Inflammatory macrophage treated with lipopolysaccharide for 4 hours (primary cell): ENCODE results near the gene PKNOX2.

Source experiments
- DNase-seq: peaks from one replicate; pipeline ENCODE4 v3.0.0-alpha.2; 2020

The PKNOX2 gene, protein sequence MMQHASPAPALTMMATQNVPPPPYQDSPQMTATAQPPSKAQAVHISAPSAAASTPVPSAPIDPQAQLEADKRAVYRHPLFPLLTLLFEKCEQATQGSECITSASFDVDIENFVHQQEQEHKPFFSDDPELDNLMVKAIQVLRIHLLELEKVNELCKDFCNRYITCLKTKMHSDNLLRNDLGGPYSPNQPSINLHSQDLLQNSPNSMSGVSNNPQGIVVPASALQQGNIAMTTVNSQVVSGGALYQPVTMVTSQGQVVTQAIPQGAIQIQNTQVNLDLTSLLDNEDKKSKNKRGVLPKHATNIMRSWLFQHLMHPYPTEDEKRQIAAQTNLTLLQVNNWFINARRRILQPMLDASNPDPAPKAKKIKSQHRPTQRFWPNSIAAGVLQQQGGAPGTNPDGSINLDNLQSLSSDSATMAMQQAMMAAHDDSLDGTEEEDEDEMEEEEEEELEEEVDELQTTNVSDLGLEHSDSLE

GRCh38 chr11:125164422-125165110 lies at the start of gene PKNOX2:
TSS of gene PKNOX2 (plus strand) at chr11:125164751. CDS start at chr11:125351306, 186,555 bp downstream.
- peak; percentile 33 for DNase-seq

DNA sequence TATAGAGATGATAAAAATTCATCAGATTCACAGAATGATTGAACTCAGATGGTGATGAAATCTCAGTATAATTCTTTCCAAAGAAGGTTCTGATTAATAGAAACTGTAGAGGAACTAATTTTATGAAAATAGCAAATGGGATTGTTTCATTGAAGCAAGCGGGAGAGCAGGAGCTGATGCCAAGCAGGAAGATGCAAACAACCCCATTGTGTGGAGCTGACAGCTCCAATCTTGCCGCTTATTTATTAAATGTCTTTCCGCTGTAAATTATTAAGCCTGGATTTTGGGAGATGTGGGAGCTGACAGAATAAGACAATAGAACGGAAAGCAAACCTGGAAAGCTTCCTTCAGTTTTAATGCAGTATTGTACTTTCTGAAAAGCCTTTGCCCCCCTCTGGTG lies 47.1 kb upstream of the PKNOX2 start:
- no peak for DNase-seq

DNA sequence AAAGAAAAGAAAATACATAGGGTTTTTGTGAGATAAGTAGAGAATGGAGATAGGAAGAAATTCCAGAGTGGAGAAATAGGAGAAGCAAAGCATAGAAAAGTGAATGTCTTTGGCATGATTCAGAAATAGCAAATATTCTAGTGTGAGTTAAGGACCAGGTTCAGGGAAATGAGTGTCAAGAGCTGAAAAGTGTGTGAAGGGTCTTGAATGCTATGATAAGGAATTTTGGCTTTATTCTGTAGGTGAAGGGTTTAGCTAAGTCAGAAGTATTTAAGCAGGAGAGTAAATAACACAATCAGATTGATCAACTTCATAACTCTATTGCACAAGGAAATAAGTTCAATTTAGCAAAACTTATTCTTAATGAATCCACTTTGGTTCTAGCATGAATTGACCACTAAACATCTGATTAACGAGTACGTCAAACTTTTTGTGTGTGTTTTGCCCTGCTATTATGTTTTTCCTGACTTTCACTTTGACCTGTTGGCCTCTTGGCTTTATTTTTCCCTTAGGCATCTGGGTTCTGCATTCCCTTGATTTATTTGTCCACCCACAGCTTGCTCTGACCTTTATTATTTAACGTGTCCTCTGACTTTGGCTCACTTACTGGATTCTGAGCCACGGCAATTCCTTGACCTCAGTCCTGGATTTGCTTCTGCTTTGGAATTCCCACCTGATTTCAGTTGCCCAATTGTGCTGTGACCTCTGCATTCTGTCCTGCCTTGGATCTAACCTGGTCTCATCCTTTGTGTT lies 41.2 kb upstream of the PKNOX2 start:
- DNase-seq, result no peak

DNA sequence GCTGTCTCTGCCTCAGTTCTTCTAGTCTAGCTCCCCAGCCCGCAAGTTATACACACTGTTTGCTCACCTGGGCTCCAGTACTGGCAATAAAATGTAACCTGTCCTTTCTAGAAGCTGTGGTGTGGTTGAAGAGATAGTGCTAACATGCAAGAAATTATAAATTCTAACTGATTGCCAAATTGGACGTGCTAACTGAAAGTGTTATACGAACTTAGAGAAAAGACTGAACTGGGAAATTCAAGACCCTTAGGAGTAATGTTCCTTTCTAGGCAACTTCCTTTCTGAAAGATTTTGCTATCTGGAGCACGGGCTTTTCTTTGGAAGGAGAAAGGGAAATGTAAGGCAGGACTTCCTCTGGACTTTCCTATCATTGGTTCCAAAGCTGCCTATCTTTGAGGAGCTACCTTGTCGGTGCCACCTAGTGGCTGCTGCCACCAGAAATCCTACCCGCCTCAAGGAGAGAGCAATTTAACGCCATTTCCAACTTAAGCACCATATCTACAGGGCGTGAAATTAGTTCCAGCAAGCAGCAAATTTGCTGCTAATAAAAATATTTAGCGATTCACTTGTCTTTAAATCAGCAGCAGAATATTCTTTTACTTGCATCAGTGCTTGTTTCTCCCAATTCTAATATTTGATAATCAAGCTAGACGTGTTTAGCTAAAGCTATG lies 40.5 kb upstream of the PKNOX2 start:
- peak; percentile 60 for DNase-seq

DNA sequence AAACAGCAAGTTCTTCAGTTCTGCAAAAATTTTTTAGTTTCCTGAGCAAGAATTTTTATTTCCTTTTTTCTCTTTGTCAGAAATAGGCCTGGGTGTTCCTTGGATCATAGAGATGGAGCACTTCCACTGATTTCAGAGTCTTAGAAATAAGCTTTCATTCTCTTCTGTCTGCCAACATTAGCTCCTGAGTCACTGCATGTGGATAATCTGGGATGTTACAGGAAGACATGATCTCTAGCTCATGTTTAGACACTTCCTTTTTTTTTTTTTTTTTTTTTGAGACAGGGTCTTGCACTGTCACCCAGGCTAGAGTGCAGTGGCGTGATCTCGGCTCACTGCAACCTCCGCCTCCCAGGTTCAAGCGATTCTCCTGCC lies 39.9 kb upstream of the PKNOX2 start:
- DNase-seq, result peak; percentile 55

DNA sequence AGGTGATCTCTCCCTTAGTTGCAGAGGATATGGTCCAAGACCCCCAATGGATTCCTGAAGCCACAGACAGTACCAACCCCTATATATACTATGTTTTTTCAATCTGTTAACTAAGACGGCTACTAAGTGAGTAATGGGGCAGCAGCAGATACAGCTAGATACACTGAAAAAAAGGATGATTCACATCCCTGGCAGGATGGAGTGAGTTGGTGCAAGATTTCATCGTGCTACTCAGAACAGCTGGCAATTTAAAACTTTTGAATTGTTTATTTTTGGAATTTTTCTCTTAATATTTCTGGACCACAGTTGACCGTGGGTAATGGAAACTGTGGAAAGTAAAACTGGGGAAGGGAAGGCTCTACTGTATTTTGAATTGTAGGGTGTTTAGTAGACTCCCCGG lies 36.1 kb upstream of the PKNOX2 start:
- DNase-seq, result no peak

DNA sequence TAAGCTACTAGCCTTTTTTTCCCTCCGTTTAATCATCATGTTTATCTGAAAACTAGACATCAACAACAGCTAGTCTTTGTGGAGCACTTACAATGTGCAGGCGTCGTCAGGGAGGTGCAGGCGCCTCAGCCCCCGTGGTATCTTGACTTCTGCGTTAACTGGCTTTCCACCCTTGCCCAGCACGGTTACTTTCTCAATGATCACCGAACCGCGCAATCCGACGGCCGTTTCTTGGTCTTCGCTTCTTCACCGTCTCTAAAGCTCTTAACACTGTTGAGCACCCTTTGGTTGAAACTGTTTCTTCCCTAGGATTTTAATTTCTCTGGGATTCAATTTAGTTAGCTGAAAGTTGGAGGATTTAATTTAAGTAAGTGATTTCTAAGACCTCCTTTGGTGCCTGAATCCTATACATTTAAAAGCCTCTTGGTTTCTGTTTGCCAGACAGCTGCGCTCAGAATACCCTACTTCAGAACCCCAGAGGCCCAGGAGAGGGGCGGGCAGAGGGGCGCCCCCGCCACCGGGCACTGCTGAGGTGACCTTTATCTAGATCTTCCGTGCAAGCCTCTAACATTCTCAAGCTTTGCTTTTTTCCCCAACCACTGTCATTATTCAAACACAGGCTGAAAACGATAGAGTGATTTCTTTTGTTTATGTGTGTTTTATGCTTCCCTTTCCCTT lies 35.1 kb upstream of the PKNOX2 start:
- DNase-seq, result no peak

GRCh38 chr11:125132071-125132470 lies 32.5 kb upstream of the PKNOX2 start:
- no peak for DNase-seq

GRCh38 chr11:125132596-125132995 lies 32.0 kb upstream of the PKNOX2 start:
- no peak for DNase-seq

DNA sequence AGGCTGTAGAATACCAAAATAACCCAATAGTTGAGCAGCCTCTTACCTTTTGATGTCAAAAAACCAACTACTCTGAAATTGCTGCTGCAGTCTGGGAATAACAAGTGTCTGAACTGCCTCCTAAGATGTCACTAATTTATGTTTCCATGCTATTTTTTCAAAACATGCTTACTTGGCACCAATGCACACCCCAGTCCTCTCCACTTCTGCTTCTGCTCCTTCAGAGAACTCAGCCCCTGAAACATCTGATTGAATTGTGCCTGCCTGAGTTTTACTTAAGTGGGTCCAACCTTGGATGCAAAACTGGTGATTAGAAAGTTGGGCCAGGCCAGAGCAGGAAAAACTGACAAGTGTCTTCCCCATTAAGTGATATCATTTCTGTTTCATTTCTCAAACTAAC lies 28.6 kb upstream of the PKNOX2 start:
- DNase-seq, result no peak

GRCh38 chr11:125138966-125139365 lies 25.6 kb upstream of the PKNOX2 start:
- DNase-seq, result no peak

DNA sequence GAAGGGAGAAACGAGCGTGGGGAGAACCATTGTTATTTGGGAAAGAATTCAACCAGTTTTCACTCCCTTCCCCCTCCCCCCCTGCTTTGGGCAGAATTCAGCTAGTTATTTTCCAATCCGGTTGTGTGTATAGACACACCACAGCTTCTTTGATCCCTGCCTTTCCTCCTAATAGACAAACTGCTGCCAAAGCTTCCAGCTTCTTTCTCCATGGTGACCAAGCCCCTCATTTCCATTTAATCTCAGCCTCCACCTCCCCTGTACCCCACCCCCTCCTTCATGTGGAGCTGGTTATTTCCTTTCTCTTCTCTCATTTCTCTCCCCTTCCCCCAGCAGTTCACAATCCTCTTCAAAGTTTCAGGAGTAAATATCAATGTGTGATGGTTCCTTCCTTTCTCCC lies 24.8 kb upstream of the PKNOX2 start:
- no peak for DNase-seq

DNA sequence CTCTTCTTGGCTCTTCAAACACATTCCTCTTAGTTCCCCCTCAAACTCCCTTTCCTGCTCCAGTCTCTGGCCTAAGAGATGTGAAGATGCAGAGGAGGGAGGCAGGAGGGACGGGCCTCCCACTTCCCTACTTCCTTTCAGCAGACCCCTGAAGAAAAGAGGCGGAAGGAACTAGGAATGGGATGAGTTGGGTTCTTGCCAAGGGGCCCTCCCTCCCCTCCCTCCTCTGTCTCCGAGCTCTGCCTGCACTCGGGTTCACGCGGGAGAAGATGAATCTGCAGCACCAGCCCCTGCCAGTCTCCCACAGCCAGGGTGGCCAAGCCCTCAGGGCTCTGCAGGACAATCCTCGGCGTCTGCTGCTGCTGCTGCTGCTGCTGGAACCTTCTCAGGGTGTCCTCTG lies 24.3 kb upstream of the PKNOX2 start:
- DNase-seq, result no peak

GRCh38 chr11:125141178-125141577 lies 23.4 kb upstream of the PKNOX2 start:
- DNase-seq, result no peak

GRCh38 chr11:125141686-125142535 lies 22.6 kb upstream of the PKNOX2 start:
- peak; percentile 22 for DNase-seq

GRCh38 chr11:125146232-125146631 lies 18.3 kb upstream of the PKNOX2 start:
- no peak for DNase-seq

DNA sequence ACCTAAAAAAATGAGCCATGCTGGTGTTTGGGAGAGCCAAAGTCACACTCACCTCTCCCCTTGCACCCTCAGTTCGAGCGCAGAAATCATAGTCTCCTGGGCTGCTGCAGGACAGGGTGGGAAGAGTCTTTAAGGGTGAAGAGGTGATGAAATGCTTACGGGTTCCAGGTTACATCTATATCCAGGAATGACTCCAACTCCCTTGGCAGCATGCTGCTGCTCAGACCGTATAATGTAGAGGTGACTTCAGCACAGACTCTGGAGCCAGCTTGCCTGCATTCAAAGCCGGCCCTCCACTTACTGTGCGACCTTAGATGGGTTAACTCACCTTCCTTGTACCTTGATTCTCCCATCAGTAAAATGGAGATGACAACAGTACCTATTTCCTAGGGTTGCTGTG lies 17.3 kb upstream of the PKNOX2 start:
- no peak for DNase-seq

GRCh38 chr11:125148011-125148410 lies 16.5 kb upstream of the PKNOX2 start:
- no peak for DNase-seq

DNA sequence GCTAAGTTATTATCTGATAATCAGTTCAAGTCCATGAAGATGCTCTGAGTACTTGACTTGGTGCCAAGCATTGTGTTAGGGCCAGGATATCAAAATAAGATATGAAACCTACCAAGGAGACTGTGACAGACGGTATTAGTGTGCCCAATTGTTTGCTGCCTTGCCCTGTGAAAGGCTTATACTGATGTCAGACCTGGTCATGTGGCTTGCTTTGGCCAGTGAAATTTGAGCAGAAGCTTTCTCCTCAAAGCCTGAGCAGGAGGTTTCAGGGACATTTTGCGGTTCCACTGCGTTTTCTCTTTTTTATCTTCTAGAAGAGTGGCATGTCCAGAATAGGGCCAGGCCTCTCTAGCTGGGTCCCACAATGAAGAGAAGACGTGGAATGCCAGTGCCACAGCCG lies 15.8 kb upstream of the PKNOX2 start:
- DNase-seq, result no peak

GRCh38 chr11:125153837-125154236 lies 10.7 kb upstream of the PKNOX2 start:
- no peak for DNase-seq

GRCh38 chr11:125154378-125155099 lies 10.0 kb upstream of the PKNOX2 start:
- DNase-seq, result no peak
